GM06990 (cell line): ENCODE results near the gene FKBP5.
"Not testable (repeated sequence)": the region's sequence is repeated elsewhere in the genome, so short reads cannot be mapped to it uniquely, and the experiment has no call there.

Experiments
- DNase-seq: peaks from one replicate; pipeline ENCODE4 v3.0.0-alpha.2; 2011; ENCODE audit not compliant: insufficient read length; ENCODE audit errors: extremely low read depth
- H3K27me3 ChIP-seq: replicated peaks from 2 replicates; pipeline ENCODE4 v1.6.0; 2011; ENCODE audit warnings: low read length; ENCODE audit not compliant: control insufficient read depth, insufficient read depth
- H3K36me3 ChIP-seq: 2 replicates; pipeline ENCODE4 v1.5.1; 2011; ENCODE audit warnings: low read length; ENCODE audit not compliant: control insufficient read depth, insufficient read depth
- H3K4me3 ChIP-seq: replicated peaks from 2 replicates; pipeline ENCODE4 v1.5.1; 2011; ENCODE audit warnings: low read depth, mild to moderate bottlenecking, control low read depth, low read length
- TF ChIP-seq, protein P1 (sequence below): IDR thresholded peaks from 2 replicates; pipeline ENCODE4 v1.5.1; 2011; ENCODE audit warnings: low read length, control low read depth, mild to moderate bottlenecking, inconsistent platforms; ENCODE audit not compliant: insufficient read depth, poor library complexity, severe bottlenecking

FKBP5 gene

DNA sequence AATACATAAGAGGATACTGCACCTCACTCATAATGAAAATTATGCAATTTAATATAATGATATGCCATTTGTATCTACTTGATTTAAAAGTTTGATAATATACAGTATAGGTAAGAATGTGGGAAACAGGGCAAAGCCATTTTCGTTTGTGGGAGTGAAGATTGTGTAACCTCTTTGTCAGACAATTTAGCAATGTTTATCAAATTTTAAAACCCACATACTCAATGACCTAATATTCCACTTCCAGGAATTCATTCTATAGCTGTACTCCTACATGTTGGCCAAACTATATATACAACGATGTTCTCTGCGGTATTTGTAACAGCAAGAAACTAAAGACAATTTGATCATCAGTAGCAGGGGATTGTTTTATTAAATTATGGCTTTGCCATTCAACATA, 17.8 kb upstream of the FKBP5 start:
- TF ChIP-seq, protein P1, sequence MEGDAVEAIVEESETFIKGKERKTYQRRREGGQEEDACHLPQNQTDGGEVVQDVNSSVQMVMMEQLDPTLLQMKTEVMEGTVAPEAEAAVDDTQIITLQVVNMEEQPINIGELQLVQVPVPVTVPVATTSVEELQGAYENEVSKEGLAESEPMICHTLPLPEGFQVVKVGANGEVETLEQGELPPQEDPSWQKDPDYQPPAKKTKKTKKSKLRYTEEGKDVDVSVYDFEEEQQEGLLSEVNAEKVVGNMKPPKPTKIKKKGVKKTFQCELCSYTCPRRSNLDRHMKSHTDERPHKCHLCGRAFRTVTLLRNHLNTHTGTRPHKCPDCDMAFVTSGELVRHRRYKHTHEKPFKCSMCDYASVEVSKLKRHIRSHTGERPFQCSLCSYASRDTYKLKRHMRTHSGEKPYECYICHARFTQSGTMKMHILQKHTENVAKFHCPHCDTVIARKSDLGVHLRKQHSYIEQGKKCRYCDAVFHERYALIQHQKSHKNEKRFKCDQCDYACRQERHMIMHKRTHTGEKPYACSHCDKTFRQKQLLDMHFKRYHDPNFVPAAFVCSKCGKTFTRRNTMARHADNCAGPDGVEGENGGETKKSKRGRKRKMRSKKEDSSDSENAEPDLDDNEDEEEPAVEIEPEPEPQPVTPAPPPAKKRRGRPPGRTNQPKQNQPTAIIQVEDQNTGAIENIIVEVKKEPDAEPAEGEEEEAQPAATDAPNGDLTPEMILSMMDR = no peak
- no peak for DNase-seq
- no peaks in the 10 kb centered on the region for H3K36me3 ChIP-seq
- no peak overlapping the region for H3K4me3 ChIP-seq
- H3K27me3 ChIP-seq = no peaks in the 10 kb centered on the region

DNA sequence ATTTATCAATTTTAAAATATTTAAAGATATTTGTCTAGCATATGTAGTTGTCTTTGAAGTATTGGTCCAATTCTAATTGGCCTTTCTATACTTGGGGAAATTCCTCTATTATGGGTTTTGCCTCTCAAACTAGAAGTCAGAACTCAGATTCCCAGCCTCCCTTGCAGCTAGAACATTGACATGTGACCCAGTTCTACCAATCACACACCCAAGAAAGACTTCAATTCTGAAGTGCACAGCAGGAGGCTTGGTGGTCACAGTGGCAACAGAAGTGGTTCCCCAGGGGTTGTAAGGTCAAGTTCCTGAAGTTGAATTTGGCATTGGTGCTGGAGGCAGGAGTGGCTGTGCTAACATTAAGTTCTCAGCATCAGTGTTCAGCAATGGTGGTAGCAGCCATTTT, 14.8 kb upstream of the FKBP5 start:
- TF ChIP-seq, protein P1 = no peak
- Histone ChIP-seq H3K27me3 (no peaks in the 10 kb centered on the region), H3K36me3 (no peaks in the 10 kb centered on the region), H3K4me3 (no peak overlapping the region)
- DNase-seq = no peak

DNA sequence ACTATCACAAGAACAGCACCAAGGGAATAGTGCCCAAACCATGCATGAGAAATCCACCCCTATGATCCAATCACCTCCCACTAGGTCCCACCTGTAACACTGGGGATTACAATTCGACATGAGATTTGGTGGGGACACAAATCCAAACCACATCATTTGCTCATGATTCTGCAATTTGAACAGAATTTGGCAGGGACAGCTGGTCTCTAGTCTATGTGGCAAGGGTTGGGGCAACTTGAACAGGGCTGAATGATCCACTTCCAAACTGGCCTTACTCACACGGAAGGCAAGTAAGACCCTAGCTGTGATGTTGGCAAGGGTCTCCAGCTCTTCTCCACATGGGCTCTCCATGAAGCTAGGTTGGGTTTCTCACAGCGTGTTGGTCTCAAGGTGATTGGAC, 10.1 kb upstream of the FKBP5 start:
- TF ChIP-seq, protein P1 = no peak
- no peaks in the 10 kb centered on the region for H3K36me3 ChIP-seq
- no peak for DNase-seq
- no peak overlapping the region for H3K4me3 ChIP-seq
- H3K27me3 ChIP-seq = no peaks in the 10 kb centered on the region

DNA sequence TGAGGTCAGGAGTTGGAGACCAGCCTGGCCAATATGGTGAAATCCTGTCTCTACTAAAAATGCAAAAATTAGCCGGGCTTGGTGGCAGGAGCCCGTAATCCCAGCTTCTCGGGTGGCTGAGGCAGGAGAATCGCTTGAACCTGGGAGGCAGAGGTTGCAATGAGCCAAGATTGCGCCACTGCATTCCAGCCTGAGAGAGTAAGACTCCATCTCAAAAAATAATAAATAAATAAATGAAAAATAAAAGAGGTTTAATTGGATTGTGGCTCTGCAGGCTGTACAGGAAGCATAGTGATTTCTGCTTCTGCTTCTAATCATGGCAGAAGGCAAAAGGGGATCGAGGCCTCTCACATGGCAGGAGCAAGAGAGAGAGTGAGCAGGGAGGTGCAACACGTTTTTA, 9.7 kb upstream of the FKBP5 start:
- H3K4me3 ChIP-seq, DNase-seq, H3K36me3 ChIP-seq, H3K27me3 ChIP-seq: not testable (repeated sequence)

DNA sequence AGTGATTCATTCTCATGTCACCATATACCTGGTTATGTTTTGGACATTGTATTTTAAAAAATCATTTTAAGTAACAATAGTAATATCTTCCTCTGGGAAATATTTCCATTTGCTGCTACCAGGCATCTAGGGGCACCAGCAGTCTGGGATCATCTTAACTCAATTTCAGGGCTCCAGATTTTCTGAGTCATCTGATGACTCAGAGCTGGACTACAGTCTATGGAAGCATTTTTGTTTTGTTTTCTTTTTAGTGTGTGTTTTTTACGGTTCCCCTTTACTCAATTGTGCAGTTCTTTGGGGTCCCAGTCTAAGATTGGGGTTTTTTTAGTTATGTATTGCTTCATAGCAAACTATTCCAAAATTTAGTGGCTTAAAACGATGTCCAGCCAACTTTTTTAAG, 5.7 kb upstream of the FKBP5 start:
- no peak for DNase-seq
- no peaks in the 10 kb centered on the region for H3K27me3 ChIP-seq
- TF ChIP-seq, protein P1 = no peak
- no peaks in the 10 kb centered on the region for H3K36me3 ChIP-seq
- no peak overlapping the region for H3K4me3 ChIP-seq

DNA sequence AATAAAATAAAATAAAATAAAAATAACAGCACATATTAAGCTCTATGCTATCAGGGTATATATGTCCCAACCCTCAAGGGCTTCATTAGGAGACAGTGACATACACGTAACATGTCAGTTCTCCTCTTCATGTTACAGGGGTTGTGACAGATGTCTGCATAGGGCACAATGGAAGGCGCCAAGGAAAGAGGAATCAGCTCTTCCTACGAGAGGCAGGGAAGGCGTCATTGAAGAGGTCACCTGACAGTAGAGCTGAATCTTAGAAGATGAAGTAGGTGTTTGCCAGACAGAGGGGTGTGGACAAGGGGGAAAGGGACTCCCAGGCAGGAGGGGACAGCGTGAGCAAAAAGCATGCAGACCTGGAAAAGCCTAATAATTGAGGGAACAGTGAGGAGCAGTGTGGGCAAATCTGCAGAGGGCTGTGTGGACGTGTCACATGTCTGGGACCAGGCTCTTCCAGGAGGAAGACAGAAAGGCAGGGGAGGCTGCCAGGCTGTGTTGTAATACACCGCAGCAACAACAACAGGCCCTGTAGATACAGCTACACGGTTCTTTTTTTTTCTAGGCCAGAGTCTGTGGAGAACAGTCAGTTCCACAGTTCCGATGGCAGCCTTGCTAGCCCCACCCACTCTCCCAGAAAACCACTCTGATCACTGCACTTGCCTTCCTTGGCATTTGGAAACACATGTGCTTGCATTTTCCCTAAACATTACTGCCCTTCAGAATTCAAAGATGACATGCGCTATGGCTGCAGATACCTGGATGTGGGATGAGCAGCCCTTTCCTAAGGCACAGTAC, 2.5 kb upstream of the FKBP5 start:
- TF ChIP-seq, protein P1 = no peak
- no peak overlapping the region for H3K4me3 ChIP-seq
- no peak for DNase-seq

More for the DNA sequence above, 2.5 kb upstream of the FKBP5 start:
- Histone ChIP-seq H3K27me3 (no peaks in the 10 kb centered on the region), H3K36me3 (no peaks in the 10 kb centered on the region)
